ENCODE data around the gene SETDB1.
"Not testable (repeated sequence)": the region's sequence is repeated elsewhere in the genome, so short reads cannot be mapped to it uniquely, and the experiment has no call there.

SETDB1 gene

GRCh38 chr1:150926097-150926741 lies at the start of gene SETDB1:
Gene SETDB1, plus strand, starts transcription at chr1:150926363. Its CDS starts 1,352 bp downstream, at chr1:150927715.
- DNase-seq = peak; percentile 87 to 93

- DNase-seq = not testable (repeated sequence)
Observed at GRCh38 chr1:150878931-150879330, 47.2 kb upstream of the SETDB1 start.

GRCh38 chr1:150881331-150882070 lies 44.7 kb upstream of the SETDB1 start:
- no peak for DNase-seq

- not testable (repeated sequence) for DNase-seq
Observed at GRCh38 chr1:150883121-150883520, 43.0 kb upstream of the SETDB1 start.

GRCh38 chr1:150887018-150887417 lies 39.1 kb upstream of the SETDB1 start, which contains the start of gene CTXND2:
Gene CTXND2, plus strand, starts transcription at chr1:150887136. Its CDS starts 25,179 bp downstream, at chr1:150912315.
- no peak for DNase-seq

GRCh38 chr1:150888727-150889126 lies 37.4 kb upstream of the SETDB1 start:
- DNase-seq = no peak

GRCh38 chr1:150890033-150890416 lies 36.1 kb upstream of the SETDB1 start:
- no peak for DNase-seq

- DNase-seq = no peak
Observed at GRCh38 chr1:150893336-150893913, 32.7 kb upstream of the SETDB1 start.

- no peak for DNase-seq
Observed at GRCh38 chr1:150895618-150896017, 30.5 kb upstream of the SETDB1 start.

GRCh38 chr1:150899795-150900194 lies 26.4 kb upstream of the SETDB1 start:
- not testable (repeated sequence) for DNase-seq

- DNase-seq = no peak
Observed at GRCh38 chr1:150902346-150902745, 23.8 kb upstream of the SETDB1 start.

- DNase-seq = no peak
Observed at GRCh38 chr1:150902751-150903150, 23.4 kb upstream of the SETDB1 start.

- DNase-seq = no peak
Observed at GRCh38 chr1:150905301-150905700, 20.9 kb upstream of the SETDB1 start.

GRCh38 chr1:150906329-150906728 lies 19.8 kb upstream of the SETDB1 start:
- no peak for DNase-seq

GRCh38 chr1:150906813-150907212 lies 19.4 kb upstream of the SETDB1 start:
- DNase-seq = no peak

GRCh38 chr1:150909585-150910180 lies 16.5 kb upstream of the SETDB1 start:
- no peak for DNase-seq

- DNase-seq = no peak
Observed at GRCh38 chr1:150912623-150913022, 13.5 kb upstream of the SETDB1 start.

GRCh38 chr1:150917387-150917786 lies 8.8 kb upstream of the SETDB1 start:
- no peak for DNase-seq

- DNase-seq = peak; percentile 4 to 25
Observed at GRCh38 chr1:150922519-150922975, 3.6 kb upstream of the SETDB1 start.

GRCh38 chr1:150925080-150925479 lies 1.1 kb upstream of the SETDB1 start:
- DNase-seq = no peak

- DNase-seq = no peak
Observed at GRCh38 chr1:150927624-150928023, 1.5 kb downstream of the SETDB1 start.

GRCh38 chr1:150928286-150928685 lies 2.1 kb downstream of the SETDB1 start:
- no peak for DNase-seq

- not testable (repeated sequence) for DNase-seq
Observed at GRCh38 chr1:150928775-150929174, 2.6 kb downstream of the SETDB1 start.

Measured in hippocampal formation (tissue), 2 donors.